Measurements from ENCODE around the gene NPY.

DNA sequence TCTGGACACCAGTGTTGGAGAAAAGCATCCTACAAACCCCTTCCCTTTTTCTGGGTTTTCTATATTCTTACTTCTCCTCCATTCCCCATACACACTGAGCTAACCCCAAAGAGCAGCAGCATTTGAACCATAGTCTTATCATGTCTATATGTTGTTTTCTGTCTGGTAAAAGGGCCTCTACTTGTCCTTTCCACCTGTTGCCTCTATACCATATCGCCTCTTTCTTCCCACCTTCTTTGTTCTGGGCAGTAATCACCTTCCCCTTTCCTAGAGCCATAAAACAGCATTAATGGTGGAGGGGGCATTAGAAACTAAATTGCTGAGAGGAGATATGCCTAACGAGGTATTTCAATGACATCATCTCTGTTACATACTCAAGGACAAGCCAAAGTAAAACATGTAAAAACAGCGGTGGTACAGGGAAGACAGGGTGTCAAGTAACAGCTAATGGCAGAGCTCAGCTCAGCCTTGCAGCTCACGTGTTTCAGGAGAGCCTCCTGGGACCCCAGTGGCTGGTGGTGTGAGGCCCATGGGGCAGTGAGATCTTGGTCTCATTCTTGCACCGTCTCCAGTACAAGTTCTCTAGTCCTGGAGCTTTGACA, 20.6 kb downstream of the NPY start:
- TF ChIP-seq, protein P1, sequence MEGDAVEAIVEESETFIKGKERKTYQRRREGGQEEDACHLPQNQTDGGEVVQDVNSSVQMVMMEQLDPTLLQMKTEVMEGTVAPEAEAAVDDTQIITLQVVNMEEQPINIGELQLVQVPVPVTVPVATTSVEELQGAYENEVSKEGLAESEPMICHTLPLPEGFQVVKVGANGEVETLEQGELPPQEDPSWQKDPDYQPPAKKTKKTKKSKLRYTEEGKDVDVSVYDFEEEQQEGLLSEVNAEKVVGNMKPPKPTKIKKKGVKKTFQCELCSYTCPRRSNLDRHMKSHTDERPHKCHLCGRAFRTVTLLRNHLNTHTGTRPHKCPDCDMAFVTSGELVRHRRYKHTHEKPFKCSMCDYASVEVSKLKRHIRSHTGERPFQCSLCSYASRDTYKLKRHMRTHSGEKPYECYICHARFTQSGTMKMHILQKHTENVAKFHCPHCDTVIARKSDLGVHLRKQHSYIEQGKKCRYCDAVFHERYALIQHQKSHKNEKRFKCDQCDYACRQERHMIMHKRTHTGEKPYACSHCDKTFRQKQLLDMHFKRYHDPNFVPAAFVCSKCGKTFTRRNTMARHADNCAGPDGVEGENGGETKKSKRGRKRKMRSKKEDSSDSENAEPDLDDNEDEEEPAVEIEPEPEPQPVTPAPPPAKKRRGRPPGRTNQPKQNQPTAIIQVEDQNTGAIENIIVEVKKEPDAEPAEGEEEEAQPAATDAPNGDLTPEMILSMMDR (IDR thresholded peaks at IDR 0.05 in 4 of 5, conservative IDR thresholded peaks at IDR 0.05 in 1 of 5): no peak
- no peak for TF ChIP-seq POLR2A (IDR thresholded peaks at IDR 0.05)

Measured in gastrocnemius medialis (tissue), 4 donors.